Neural progenitor cell (in vitro differentiated cells): ENCODE data around the gene HSD11B1L. TPM values are rescaled to one million over a fixed set of nuclear protein-coding genes. Genes with fewer than 3 reads are reported as not detected.
"Not testable (repeated sequence)": the region's sequence is repeated elsewhere in the genome, so short reads cannot be mapped to it uniquely, and the experiment has no call there.

ENCODE experiments used
- DNase-seq: peaks from one replicate; pipeline ENCODE4 v3.0.0-alpha.2; 2016; ENCODE audit warnings: low spot score
- H2AFZ ChIP-seq: fragments of 200-600 bp; sonication (generic); replicated peaks from 2 replicates; pipeline ENCODE4 v1.6.1; 2016; ENCODE audit warnings: antibody characterized with exemption
- H3F3A ChIP-seq: fragments of 200-600 bp; sonication (generic); 2 replicates; pipeline ENCODE4 v1.6.1; 2016; ENCODE audit warnings: antibody characterized with exemption, low read depth
- H3K27ac ChIP-seq: fragments of 200-600 bp; sonication (generic); 2 replicates; pipeline ENCODE4 v1.5.1; 2016; ENCODE audit warnings: mild to moderate bottlenecking
- H3K27me3 ChIP-seq: fragments of 200-600 bp; sonication (generic); 2 replicates; pipeline ENCODE4 v1.6.1; 2016; ENCODE audit warnings: mild to moderate bottlenecking, moderate library complexity
- H3K36me3 ChIP-seq: fragments of 200-600 bp; sonication (generic); 2 replicates; pipeline ENCODE4 v1.5.1; 2016
- H3K4me1 ChIP-seq: fragments of 200-600 bp; sonication (generic); 2 replicates; pipeline ENCODE4 v1.6.1; 2016; ENCODE audit warnings: mixed run types
- H3K4me2 ChIP-seq: fragments of 200-600 bp; sonication (generic); 2 replicates; pipeline ENCODE4 v1.6.1; 2016
- H3K4me3 ChIP-seq: fragments of 200-600 bp; sonication (generic); 2 replicates; pipeline ENCODE4 v1.5.1; 2016
- H3K79me2 ChIP-seq: fragments of 200-600 bp; sonication (generic); 2 replicates; pipeline ENCODE4 v1.6.1; 2016; ENCODE audit warnings: low read depth
- H3K9ac ChIP-seq: fragments of 200-600 bp; sonication (generic); 2 replicates; pipeline ENCODE4 v1.6.1; 2016
- H3K9me3 ChIP-seq: fragments of 200-600 bp; sonication (generic); 2 replicates; pipeline ENCODE4 v1.5.1; 2016; ENCODE audit warnings: low read depth
- H4K20me1 ChIP-seq: fragments of 200-600 bp; sonication (generic); 2 replicates; pipeline ENCODE4 v1.6.1; 2016; ENCODE audit warnings: low read depth
- H3K27ac Mint-ChIP-seq: 3 replicates; pipeline ENCODE4 v1.8.0; 2021; ENCODE audit warnings: mixed read lengths
- H3K27me3 Mint-ChIP-seq: 2 replicates; pipeline ENCODE4 v1.8.0; 2022; ENCODE audit warnings: low read depth, mild to moderate bottlenecking, inconsistent platforms, moderate library complexity, mixed read lengths; ENCODE audit not compliant: insufficient read depth
- H3K36me3 Mint-ChIP-seq: 3 replicates; pipeline ENCODE4 v1.8.0; 2021; ENCODE audit warnings: mixed read lengths
- H3K4me1 Mint-ChIP-seq: 3 replicates; pipeline ENCODE4 v1.8.0; 2021; ENCODE audit warnings: mixed read lengths
- H3K4me3 Mint-ChIP-seq: 3 replicates; pipeline ENCODE4 v1.8.0; 2021; ENCODE audit warnings: mild to moderate bottlenecking, moderate library complexity, mixed read lengths
- H3K9me3 Mint-ChIP-seq: 3 replicates; pipeline ENCODE4 v1.8.0; 2020; ENCODE audit warnings: mixed read lengths
- CTCF ChIP-seq: fragments of 200-600 bp; sonication (generic); IDR thresholded peaks from 2 replicates; pipeline ENCODE4 v1.5.1; 2017; ENCODE audit warnings: antibody characterized with exemption, mild to moderate bottlenecking
- EZH2 ChIP-seq: fragments of 200-600 bp; sonication (generic); IDR thresholded peaks from 2 replicates; pipeline ENCODE4 v1.6.1; 2017; ENCODE audit warnings: antibody characterized with exemption, mild to moderate bottlenecking, moderate library complexity
- EZH2phosphoT487 ChIP-seq: fragments of 200-600 bp; sonication (generic); IDR thresholded peaks from 2 replicates; pipeline ENCODE4 v1.6.1; 2017; ENCODE audit warnings: antibody characterized with exemption
- total RNA-seq: library from RNA; depleted of rRNA; stranded (reverse); fragments of >200 nt; gene quantifications from 2 replicates; pipeline ENCODE4 v1.2.3, GENCODE V29; 2015; ENCODE audit warnings: low replicate concordance

HSD11B1L gene
- total RNA-seq, 1 donor from 2014 or later, result 7.7 TPM

GRCh38 chr19:5719961-5720790 lies 39.3 kb downstream of the HSD11B1L start, which contains the start of the genes CATSPERD and LONP1:
TSS of gene CATSPERD (plus strand) at chr19:5720637. CDS start at chr19:5720738, 101 bp downstream.
TSS of gene LONP1 (minus strand) at chr19:5720146. CDS start at chr19:5720132, 14 bp downstream.
- Histone ChIP-seq H2AFZ (peak within 1 kb of the TSS; percentile 92), H3K4me3 (peak within 1 kb of the TSS; percentile 98), H3K9me3 (no peaks in the 10 kb centered on the region), H3K79me2 (peaks cover 45% of the 10 kb centered on the region), H3K4me2 (peak within 1 kb of the TSS; percentile 100), H4K20me1 (peaks cover 35% of the 10 kb centered on the region), H3K27me3 (peaks cover 4% of the 10 kb centered on the region), H3K4me1 (peaks cover 9% of the 10 kb centered on the region), H3F3A (peaks cover 3% of the 10 kb centered on the region), H3K27ac (peak within 1 kb of the TSS; percentile 76), H3K36me3 (no peaks in the 10 kb centered on the region), H3K9ac (peak within 1 kb of the TSS; percentile 91)
- Mint-ChIP-seq H3K9me3 (no peaks in the 10 kb centered on the region), H3K27ac (peak within 1 kb of the TSS; percentile 69), H3K4me3 (peak within 1 kb of the TSS; percentile 95), H3K27me3 (peaks cover 8% of the 10 kb centered on the region), H3K36me3 (peaks cover 3% of the 10 kb centered on the region), H3K4me1 (peaks cover 22% of the 10 kb centered on the region)
- peak; percentile 82 for TF ChIP-seq CTCF
- no peak for TF ChIP-seq EZH2phosphoT487
- peak; percentile 100 for DNase-seq

- H3K27ac Mint-ChIP-seq, result no peak overlapping the region
- H3K4me3 ChIP-seq, result no peak overlapping the region
- TF ChIP-seq CTCF (no peak), EZH2phosphoT487 (no peak), EZH2 (no peak)
- H3K4me1 ChIP-seq, result no peaks in the 10 kb centered on the region
- no peak overlapping the region for H3K4me2 ChIP-seq
- no peak overlapping the region for H3K27ac ChIP-seq
- no peaks in the 10 kb centered on the region for H3F3A ChIP-seq
- DNase-seq, result no peak
- no peaks in the 10 kb centered on the region for H3K36me3 Mint-ChIP-seq
- peaks cover 3% of the 10 kb centered on the region for H3K27me3 Mint-ChIP-seq
- H3K79me2 ChIP-seq, result no peaks in the 10 kb centered on the region
- no peak overlapping the region for H2AFZ ChIP-seq
- H3K9ac ChIP-seq, result no peak overlapping the region
- H3K9me3 Mint-ChIP-seq, result peaks cover 7% of the 10 kb centered on the region
- no peaks in the 10 kb centered on the region for H4K20me1 ChIP-seq
- no peaks in the 10 kb centered on the region for H3K4me1 Mint-ChIP-seq
- H3K4me3 Mint-ChIP-seq, result no peak overlapping the region
- no peaks in the 10 kb centered on the region for H3K36me3 ChIP-seq
- H3K27me3 ChIP-seq, result peaks cover 10% of the 10 kb centered on the region
- no peaks in the 10 kb centered on the region for H3K9me3 ChIP-seq
Measured at GRCh38 chr19:5727453-5728050, 46.7 kb downstream of the HSD11B1L start.

- not testable (repeated sequence) for H3K27me3 Mint-ChIP-seq, H3K4me3 Mint-ChIP-seq, H3K27ac Mint-ChIP-seq
Measured at GRCh38 chr19:5733172-5733571, 52.3 kb downstream of the HSD11B1L start.

More at GRCh38 chr19:5733172-5733571, 52.3 kb downstream of the HSD11B1L start:
- not testable (repeated sequence) for H3K4me2 ChIP-seq, H3K27me3 ChIP-seq, H3K36me3 Mint-ChIP-seq, H3K9me3 ChIP-seq, H3F3A ChIP-seq, H3K4me1 Mint-ChIP-seq, H2AFZ ChIP-seq, H3K27ac ChIP-seq, H3K4me3 ChIP-seq, H3K4me1 ChIP-seq, DNase-seq, H3K9ac ChIP-seq, H3K9me3 Mint-ChIP-seq, H4K20me1 ChIP-seq, H3K36me3 ChIP-seq, H3K79me2 ChIP-seq

Other genes starting within 250 kb of the HSD11B1L start
- gene ZNRF4, start 225.6 kb upstream of the HSD11B1L start, total RNA-seq, result not detected in 2 replicates
- 1.8 and 3.5 TPM in 2 replicates for gene TINCR, start 113.1 kb upstream of the HSD11B1L start, total RNA-seq
- gene SAFB2, start 58.3 kb upstream of the HSD11B1L start, total RNA-seq, result 45.2 and 53.3 TPM in 2 replicates
- gene SAFB, start 57.9 kb upstream of the HSD11B1L start, total RNA-seq, result 57.9 and 89.2 TPM in 2 replicates
- gene MICOS13, start 511 bp upstream of the HSD11B1L start, total RNA-seq, result 7.5 and 15.0 TPM in 2 replicates
- 778 and 991 TPM in 2 replicates for gene RPL36, start 9.3 kb downstream of the HSD11B1L start, total RNA-seq
- gene LONP1, start 39.1 kb downstream of the HSD11B1L start, total RNA-seq, result 35.9 and 68.4 TPM in 2 replicates
- not detected in 2 replicates for gene CATSPERD, start 39.6 kb downstream of the HSD11B1L start, total RNA-seq
- 0.40 TPM in 1 of 2 replicates, not detected in the other for gene PRR22, start 103.7 kb downstream of the HSD11B1L start, total RNA-seq
- 20.7 and 27.6 TPM in 2 replicates for gene DUS3L, start 110.1 kb downstream of the HSD11B1L start, total RNA-seq
- gene NRTN, start 124.0 kb downstream of the HSD11B1L start, total RNA-seq, result 2.4 and 6.0 TPM in 2 replicates
- not detected in 2 replicates for gene FUT6, start 158.7 kb downstream of the HSD11B1L start, total RNA-seq
- gene FUT3, start 170.4 kb downstream of the HSD11B1L start, total RNA-seq, result 0.34 TPM in 1 of 2 replicates, not detected in the other
- gene FUT5, start 189.5 kb downstream of the HSD11B1L start, total RNA-seq, result 0.09 TPM in 1 of 2 replicates, not detected in the other
- gene NDUFA11, start 222.8 kb downstream of the HSD11B1L start, total RNA-seq, result 102 and 197 TPM in 2 replicates
- gene VMAC, start 223.8 kb downstream of the HSD11B1L start, total RNA-seq, result 4.6 and 6.8 TPM in 2 replicates
- gene CAPS, start 233.2 kb downstream of the HSD11B1L start, total RNA-seq, result 2.2 and 12.4 TPM in 2 replicates